Epidermal melanocyte (primary cell): ENCODE data around the gene SPRYD3.
"Not testable (repeated sequence)": the region's sequence is repeated elsewhere in the genome, so short reads cannot be mapped to it uniquely, and the experiment has no call there.

Source experiments
- DNase-seq: peaks from one replicate; pipeline ENCODE4 v3.0.0; 2011; ENCODE audit warnings: low spot score; ENCODE audit not compliant: insufficient read length

SPRYD3 gene

GRCh38 chr12:53052419-53053217 is 26.6 kb downstream of the SPRYD3 start:
- DNase-seq = peak; percentile 41

DNA sequence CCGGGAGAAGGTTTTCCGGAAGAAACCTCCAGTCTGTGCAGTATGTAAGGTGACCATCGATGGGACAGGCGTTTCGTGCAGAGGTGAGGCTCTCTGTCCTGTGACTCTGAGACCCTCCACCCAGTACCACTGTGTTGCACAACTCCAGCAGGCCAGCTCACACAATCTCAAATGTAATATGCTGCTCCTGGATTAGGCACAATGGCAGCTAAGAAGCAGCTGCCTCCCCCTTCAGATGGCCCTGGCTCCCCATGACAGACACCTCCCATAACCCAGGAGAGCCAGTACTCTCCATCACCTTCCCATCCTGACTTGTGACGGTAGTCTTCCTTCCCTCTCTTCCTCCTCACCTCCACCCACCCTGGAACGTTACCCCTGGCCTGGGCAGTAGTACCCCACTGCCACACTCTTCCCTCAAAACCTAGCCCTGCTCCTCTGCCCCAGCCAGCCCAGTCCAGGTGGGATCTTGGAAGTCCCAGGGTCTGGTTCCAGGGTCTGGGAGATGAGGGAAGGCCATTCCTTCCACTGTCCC is 27.2 kb downstream of the SPRYD3 start:
- no peak for DNase-seq

DNA sequence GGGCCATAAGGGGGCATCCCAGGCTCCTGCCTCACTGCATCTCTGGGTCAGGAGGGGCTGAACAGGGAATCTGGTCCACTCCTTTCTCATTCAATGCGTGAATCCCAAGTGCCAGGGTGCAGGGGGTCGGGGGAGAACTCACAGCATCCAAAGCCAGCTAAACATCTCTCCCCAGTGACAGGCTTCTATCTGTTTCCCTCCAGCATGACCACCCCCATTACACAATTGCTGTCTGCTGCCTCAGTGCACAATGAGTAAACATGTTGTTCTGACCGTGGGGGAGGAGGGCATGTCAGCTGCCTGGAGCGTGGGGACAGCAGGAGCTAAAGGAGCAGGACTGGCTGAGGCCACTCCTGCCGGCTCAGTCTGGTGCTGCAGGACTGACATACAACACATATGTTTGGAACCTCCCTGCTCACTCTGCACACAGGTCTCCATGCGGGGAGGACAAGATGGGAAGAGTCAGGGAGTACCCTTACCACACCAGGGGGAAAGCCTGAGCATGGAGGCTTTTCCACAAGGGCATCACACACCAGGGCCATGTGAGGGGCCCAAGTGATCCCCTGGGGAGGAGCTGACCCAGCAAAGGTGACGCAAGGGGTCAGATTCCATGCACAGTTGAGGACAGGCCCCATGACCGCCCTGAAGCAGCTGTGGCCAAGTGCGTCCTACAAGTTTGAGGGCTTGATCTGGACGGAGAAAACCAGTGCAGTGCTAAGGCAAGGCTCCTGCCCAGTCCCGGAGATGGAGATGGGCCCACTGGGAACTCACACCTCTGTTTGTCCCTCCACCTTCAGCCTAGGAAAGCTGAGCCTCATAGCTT is 27.9 kb downstream of the SPRYD3 start:
- peak; percentile 15 for DNase-seq

- DNase-seq = no peak
Observed at GRCh38 chr12:53050426-53051057, 28.6 kb downstream of the SPRYD3 start.

DNA sequence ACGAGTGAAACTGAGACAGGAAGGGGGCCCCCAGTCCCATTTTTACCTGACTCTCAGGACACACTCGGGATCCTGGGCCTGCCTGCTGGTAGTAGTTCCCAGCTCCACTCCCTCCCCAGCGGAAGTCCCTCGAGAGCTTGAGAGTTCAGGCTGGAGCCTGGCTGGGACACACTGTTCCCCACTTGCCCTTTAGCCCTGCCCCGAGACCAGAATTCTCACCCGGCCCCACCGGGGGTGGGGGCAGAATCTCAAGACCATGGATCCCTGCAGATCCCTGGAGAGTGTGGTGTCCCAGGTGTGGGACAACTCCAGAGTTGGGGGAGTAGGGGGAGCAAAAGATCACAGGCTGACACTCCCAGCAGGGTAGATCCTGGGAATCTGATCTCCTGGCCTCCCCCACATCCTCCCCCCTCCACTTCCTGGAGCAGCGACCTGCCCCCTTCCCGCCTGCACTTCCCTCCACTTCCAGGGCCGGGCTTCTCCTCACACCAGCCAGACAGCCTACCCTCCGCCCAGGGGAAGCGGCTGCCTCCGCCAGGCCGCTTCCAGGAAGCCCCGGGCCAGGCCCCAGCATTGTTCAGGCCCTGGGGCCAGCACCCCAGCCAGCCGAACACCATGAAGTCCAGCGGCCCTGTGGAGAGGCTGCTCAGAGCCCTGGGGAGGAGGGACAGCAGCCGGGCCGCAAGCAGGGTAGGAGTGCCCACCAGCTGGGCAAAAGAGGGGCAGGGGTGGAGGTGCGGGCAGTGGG is 29.4 kb downstream of the SPRYD3 start, which contains the start of gene TNS2:
TSS of gene TNS2 (plus strand) at position 495 of the 748 bp plus-strand sequence. CDS start at position 616, 121 bp downstream.
- peak; percentile 17 for DNase-seq

DNA sequence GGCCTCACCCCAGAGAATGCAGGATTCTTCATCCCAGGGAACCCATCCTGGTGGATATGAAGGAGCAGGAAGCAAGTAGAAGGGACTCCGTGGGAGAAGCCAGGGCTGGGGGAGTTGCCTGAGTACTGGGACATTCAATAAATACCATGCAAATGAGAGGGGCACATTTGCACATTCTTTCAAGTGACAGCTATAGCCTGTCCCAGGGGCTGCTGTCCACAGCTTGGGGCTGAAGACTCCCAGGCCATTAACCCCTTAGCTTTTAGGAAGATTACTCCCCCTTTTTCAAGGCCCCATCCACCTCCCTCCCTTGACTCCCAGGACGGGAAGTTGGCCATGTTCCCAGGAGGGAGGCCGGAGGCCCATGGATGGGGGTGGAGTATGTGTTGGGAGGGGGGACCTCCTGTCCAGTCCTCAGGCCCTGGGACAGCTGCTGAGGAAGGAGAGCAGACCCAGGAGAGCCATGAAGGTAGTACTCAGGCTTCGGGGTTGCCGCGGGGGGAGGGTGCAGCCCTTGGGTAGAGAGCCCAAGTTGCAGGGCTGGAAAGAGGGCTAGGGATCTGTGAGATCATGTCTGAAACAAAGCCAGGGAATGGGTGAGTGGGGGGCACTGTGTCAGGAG is 30.3 kb downstream of the SPRYD3 start:
- peak; percentile 26 for DNase-seq

DNA sequence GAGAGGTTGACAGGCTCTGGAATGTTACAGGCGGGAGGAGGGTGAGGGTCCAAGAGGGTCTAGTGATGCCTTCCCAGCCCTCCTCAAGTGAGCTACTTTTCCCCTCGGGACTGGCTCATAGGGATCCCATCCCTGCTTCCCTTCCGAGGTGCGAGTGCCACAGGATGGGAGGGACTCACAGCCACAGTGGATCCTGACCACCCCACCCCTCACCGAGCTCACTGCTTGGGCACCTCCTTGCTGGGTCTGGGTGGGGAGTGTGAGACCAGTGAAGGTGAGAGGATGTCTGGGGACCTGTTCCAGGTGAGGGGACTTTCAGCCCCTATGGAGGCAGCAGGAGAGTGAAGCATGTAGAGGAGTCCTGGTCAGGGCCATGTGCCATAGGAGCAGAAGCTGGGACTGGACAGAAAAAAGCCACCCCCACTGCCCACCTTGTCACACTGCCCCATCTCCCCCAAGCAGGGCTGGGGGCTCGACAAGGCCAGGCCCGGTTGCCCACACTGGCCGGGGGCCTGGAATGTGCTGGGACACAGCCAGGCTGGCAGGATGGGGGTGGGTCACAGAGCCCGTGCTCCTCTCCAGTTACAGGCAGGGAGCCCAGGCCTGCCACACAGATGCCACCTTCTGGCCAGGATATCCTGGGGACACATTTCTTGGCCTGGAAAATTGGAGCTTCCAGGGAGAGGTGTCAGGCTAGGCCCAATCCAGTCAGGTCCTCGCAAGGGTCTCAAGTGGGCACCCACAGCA is 31.0 kb downstream of the SPRYD3 start:
- DNase-seq = peak; percentile 13

DNA sequence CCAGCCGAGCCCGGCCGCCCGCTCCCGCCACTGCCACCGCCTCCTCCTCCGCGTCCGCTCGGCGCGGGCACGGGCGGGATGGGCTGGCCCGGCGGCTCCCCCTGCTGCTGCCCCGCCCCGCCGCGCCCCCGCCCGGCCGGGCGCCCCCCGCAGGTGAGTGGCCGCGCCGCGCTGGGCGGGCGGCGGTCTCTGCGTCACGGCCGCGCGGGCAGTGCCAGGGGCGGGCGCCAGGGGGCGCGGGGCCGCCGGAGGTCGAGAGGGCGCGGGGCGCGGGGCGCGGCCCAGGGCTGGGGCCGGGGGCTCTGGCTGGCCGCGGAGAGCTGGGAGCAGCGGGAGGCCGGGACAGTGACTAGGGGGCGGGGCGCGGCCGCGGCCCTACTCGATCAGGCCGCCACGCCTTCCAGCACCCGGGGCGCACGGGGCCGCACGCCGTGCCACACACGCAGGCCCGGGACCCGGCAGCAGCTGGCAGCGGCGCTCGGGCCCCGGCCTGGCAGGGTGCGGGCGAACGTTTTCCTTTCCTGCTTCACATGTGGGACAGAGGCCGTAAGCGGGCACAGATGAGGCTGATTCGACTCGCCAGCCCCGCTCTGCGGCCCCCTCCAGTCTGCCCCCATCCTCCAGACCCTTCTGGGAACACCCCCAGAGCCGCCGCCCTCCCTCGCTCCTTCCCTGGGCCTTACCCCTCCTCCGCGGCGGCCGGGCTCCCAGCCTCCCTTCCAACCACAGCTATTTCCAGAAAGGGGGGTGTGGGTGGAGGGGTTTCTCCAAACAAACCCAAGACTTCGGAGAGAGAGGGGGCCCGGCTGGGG is 31.8 kb downstream of the SPRYD3 start:
- DNase-seq = peak; percentile 44

GRCh38 chr12:53046655-53047220 is 32.5 kb downstream of the SPRYD3 start:
- peak; percentile 58 for DNase-seq

GRCh38 chr12:53045696-53046045 is 33.5 kb downstream of the SPRYD3 start:
- DNase-seq = no peak

DNA sequence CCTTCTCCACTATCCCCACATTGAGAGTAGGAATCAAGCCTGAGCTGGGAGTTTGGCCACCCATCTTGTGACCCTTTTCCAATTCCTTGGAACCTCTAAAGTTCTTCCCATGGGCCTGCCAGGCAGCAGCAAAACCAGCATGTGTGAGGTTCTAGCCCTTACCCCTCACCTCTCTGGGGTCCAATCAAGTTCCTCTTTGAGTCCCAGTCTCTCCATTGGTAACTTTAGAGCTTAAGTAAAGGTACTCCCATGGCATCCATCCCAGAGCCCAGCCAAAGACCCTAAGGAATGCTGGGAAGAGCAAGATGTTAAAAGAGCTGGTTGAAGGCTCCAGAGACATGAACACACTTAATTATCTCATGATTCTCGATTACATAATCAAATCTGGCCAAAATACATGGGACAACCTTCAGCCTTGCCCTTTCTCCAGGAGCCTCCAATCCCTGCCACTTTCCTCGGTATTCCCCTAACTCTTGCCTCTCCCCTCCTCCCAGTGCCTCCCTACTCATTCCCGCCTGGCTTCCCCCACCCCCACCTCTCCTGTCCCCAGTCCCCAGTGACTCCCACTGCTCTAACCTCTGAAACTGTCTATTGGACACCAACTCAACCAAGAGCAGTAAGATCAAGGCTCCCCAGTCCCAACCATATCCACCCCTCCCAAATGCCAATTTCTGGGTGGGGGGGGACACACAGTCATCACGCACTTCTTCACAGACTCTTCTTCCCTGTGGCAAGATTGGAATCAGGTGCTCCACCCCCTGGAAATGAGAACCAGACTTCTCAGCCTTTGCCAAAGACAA is 34.1 kb downstream of the SPRYD3 start:
- no peak for DNase-seq

DNA sequence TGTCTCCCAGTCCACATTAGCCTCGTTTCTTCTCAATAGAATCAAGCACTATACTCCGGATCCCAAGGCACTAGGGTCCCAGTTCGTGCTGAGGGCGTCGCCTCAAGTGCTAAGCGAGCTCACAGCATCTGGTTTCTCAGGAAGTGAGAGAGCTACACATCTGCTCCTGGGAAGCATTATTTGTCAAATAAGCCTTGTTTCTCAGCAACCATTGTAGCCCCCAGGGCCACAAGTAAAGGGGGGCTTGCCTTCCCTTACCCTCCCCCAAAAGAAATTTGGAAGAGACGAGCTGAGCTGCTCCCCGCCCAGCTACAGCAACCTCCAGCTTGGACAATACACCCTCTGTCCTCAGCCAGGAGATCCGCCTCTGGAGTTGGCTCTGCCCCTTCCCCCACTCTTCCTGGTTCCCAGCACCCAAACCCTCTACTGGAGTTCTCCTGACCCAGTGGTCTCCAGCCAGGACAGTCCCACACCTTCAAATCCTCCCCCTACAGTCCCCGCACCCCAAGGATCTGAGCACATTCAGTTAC is 35.1 kb downstream of the SPRYD3 start:
- DNase-seq = peak; percentile 90

- DNase-seq = no peak
Observed at GRCh38 chr12:53042607-53043454, 36.4 kb downstream of the SPRYD3 start.

- no peak for DNase-seq
Observed at GRCh38 chr12:53039851-53040250, 39.3 kb downstream of the SPRYD3 start.

DNA sequence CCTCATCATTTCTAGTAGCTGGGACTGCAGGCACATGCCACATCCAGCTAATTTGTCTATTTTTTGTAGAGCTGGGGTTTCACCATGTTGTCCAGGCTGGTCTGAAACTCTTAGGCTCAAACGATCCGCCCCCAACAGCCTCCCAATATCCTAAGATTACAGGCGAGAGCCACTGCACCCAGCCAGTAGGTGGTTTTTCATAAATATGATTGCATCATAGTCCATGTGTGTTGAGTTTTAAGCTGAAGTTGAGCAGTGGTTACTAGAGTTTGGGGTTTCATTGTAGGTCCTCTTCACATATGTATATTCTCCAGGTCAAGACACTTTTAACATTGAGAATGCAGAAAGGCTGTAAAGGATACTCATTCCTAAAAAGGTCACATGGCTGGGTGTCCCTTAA is 42.4 kb downstream of the SPRYD3 start:
- no peak for DNase-seq

DNA sequence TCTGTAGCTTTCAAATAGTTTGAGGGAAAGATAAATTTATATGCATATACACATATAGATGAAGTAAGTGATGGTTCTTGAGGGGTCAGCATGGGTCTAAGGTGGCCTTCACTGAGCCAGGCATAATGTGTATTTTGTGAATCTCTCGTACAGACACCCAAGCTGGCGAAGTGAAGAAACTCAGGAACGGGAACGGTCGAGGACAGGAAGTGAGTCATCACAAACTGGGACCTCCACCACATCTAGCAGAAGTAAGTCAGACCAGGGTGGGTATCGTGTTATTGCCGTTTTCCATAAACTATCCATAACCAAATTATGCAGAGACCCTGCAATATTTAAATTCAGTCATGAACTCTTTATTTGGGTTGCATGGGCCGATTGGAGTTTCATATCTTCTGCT is 44.7 kb downstream of the SPRYD3 start:
- DNase-seq = no peak

- not testable (repeated sequence) for DNase-seq
Observed at GRCh38 chr12:53033832-53034231, 45.4 kb downstream of the SPRYD3 start.
